Measurements from ENCODE around the gene ZBTB16.

Gene ZBTB16

DNA sequence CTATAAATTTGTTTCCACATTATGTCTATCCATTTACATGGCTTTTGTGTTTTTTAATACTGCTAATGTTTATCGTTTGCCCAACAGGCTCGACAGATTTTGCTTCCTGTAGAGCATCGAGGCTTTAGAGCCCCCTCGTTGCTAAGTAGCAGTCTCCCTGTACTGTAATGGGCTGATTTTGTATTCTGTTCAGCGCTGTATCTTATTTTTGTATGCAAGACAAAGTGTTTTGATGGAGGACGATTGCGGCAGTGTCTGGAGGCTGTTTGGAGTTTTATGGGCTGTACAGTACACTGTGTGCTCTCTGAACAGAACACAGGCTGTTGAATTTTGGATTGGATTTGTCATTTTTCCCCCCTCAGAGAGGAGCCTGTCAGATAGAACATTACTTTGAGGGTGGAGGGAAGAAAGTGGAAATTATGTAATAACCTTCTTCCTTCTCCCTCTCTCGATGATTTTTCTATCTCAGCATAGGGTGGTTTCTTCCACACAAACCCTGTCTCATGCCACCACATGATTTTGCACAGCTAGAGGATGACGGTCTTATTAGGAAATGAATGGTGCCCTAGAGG lies 104.4 kb downstream of the ZBTB16 start:
- TF ChIP-seq, protein P1, sequence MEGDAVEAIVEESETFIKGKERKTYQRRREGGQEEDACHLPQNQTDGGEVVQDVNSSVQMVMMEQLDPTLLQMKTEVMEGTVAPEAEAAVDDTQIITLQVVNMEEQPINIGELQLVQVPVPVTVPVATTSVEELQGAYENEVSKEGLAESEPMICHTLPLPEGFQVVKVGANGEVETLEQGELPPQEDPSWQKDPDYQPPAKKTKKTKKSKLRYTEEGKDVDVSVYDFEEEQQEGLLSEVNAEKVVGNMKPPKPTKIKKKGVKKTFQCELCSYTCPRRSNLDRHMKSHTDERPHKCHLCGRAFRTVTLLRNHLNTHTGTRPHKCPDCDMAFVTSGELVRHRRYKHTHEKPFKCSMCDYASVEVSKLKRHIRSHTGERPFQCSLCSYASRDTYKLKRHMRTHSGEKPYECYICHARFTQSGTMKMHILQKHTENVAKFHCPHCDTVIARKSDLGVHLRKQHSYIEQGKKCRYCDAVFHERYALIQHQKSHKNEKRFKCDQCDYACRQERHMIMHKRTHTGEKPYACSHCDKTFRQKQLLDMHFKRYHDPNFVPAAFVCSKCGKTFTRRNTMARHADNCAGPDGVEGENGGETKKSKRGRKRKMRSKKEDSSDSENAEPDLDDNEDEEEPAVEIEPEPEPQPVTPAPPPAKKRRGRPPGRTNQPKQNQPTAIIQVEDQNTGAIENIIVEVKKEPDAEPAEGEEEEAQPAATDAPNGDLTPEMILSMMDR (IDR thresholded peaks at IDR 0.05; ENCODE audit: borderline replicate concordance, control extremely low read depth, extremely low read depth, insufficient read depth, missing control alignments): no peak
- in situ Hi-C loops (cut with MboI; ENCODE audit: low sequenced_read_pairs, unreplicated experiment): no loop called here
- no peak for DNase-seq (ENCODE audit: low spot score)

- no peak for DNase-seq (ENCODE audit: low spot score)
- TF ChIP-seq, protein P1 (IDR thresholded peaks at IDR 0.05; ENCODE audit: borderline replicate concordance, control extremely low read depth, extremely low read depth, insufficient read depth, missing control alignments): no peak
These were observed 105.0 kb downstream of the ZBTB16 start for GRCh38 chr11:114164546-114164945.

GRCh38 chr11:114165326-114166230 lies 106.1 kb downstream of the ZBTB16 start:
- DNase-seq (ENCODE audit: low spot score): no peak
- in situ Hi-C loops (cut with MboI; ENCODE audit: low sequenced_read_pairs, unreplicated experiment): no loop called here
- TF ChIP-seq, protein P1 (IDR thresholded peaks at IDR 0.05; ENCODE audit: borderline replicate concordance, control extremely low read depth, extremely low read depth, insufficient read depth, missing control alignments): no peak

More at GRCh38 chr11:114164546-114164945, 105.0 kb downstream of the ZBTB16 start:
- in situ Hi-C loops (cut with MboI; ENCODE audit: low sequenced_read_pairs, unreplicated experiment): no loop called here

GRCh38 chr11:114166362-114166761 lies 106.9 kb downstream of the ZBTB16 start:
- DNase-seq (ENCODE audit: low spot score): no peak
- TF ChIP-seq, protein P1 (IDR thresholded peaks at IDR 0.05; ENCODE audit: borderline replicate concordance, control extremely low read depth, extremely low read depth, insufficient read depth, missing control alignments): no peak
- in situ Hi-C loops (cut with MboI; ENCODE audit: low sequenced_read_pairs, unreplicated experiment): no loop called here

GRCh38 chr11:114166897-114167323 lies 107.4 kb downstream of the ZBTB16 start:
- TF ChIP-seq, protein P1 (IDR thresholded peaks at IDR 0.05; ENCODE audit: borderline replicate concordance, control extremely low read depth, extremely low read depth, insufficient read depth, missing control alignments): no peak
- no peak for DNase-seq (ENCODE audit: low spot score)
- in situ Hi-C loops (cut with MboI; ENCODE audit: low sequenced_read_pairs, unreplicated experiment): no loop called here

DNA sequence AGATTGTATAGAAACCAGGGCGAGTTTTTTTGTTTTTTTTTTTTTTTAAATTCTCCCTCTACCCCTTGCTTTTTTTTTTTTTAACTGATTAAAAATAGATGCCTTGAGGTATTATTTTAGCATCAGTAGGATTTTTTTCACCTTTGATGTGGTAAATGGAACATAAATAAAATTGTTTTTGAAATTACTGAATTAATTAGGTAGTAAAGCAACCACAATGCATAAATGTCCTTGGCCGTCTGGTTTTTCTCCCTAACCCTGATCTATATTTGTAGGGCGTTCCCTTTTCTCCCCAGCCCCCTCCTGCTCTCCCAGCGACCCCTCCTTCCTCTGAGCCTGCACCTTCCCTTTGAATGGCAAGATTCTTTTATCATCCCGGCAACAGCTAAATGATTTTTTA lies 107.8 kb downstream of the ZBTB16 start:
- in situ Hi-C loops (cut with MboI; ENCODE audit: low sequenced_read_pairs, unreplicated experiment): no loop called here

More for the DNA sequence above, 107.8 kb downstream of the ZBTB16 start:
- TF ChIP-seq, protein P1 (IDR thresholded peaks at IDR 0.05; ENCODE audit: borderline replicate concordance, control extremely low read depth, extremely low read depth, insufficient read depth, missing control alignments): no peak
- DNase-seq (ENCODE audit: low spot score): no peak

All from GM13976 (cell line).